Stimulated activated memory B cell treated with anti-CD40 and anti-IgM and Interleukin-4, amounts not matched to agents 10 μg/mL and 1 μg/mL and 100 μg/mL, for 72 hours (primary cell): ENCODE measurements around the gene NR2C2.
"Not testable (repeated sequence)": the region's sequence is repeated elsewhere in the genome, so short reads cannot be mapped to it uniquely, and the experiment has no call there.

Experiments
- ATAC-seq: fragments of 150-1000 bp; cut with Tn5 transposase; 2 replicates; pipeline ENCODE4 v1.10.0; 2021
- H3K27ac Mint-ChIP-seq: one replicate; pipeline ENCODE4 v1.8.0; 2022; ENCODE audit warnings: mild to moderate bottlenecking, mixed read lengths
- H3K27me3 Mint-ChIP-seq: one replicate; pipeline ENCODE4 v1.8.0; 2022; ENCODE audit warnings: mixed read lengths
- H3K36me3 Mint-ChIP-seq: one replicate; pipeline ENCODE4 v1.8.0; 2022; ENCODE audit warnings: mixed read lengths
- H3K4me1 Mint-ChIP-seq: one replicate; pipeline ENCODE4 v1.8.0; 2022; ENCODE audit warnings: mixed read lengths
- H3K4me3 Mint-ChIP-seq: one replicate; pipeline ENCODE4 v1.8.0; 2022; ENCODE audit warnings: mild to moderate bottlenecking, moderate library complexity, mixed read lengths
- H3K9me3 Mint-ChIP-seq: one replicate; pipeline ENCODE4 v1.8.0; 2022; ENCODE audit warnings: mixed read lengths

Gene NR2C2

DNA sequence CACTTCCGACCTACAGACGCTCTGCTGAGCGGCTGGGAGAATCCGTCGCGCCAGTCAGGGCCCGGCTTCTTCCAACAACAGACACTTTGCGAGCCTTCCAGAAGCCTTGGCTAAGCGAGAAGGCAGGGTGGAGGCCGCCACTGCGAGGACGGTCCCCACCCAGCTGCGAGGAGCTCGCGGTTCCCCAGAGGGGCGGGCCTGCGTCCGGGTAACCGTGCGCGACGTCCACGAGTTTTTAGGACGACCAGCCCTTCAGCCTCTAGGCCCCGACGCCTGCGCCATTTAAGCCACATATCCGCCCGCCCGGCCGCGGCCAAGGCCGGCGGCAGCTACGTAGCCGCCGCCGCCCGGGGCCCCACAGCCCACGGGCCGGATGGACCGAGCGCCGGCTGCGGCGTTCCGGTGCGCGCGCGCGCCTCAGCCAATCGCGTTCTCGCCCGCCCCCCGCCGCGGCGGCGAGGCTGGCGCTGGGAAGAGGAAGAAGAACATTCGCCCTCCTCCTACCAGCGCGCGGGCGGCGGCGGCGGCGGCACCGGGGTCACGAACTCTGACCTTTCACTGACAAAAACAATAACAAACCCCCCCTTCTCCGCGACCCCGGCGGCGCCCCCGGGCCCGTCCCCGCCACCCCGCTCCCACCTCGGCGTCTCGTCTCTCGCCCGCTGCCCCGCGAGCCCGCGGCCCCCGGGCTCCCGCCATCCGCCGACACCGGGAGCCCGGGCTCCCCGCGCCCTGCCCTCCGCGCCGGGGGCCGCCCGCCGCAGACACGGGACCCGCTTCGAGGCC, at the start of gene NR2C2:
Gene NR2C2 (plus strand): TSS at position 484 of the 786 bp plus-strand sequence. CDS start 56,332 bp downstream, outside the sequence.
- H3K9me3 Mint-ChIP-seq = no peaks in the 10 kb centered on the region
- H3K27ac Mint-ChIP-seq = peak within 1 kb of the TSS; percentile 99
- no peaks in the 10 kb centered on the region for H3K27me3 Mint-ChIP-seq
- peak; percentile 83 for ATAC-seq
- H3K4me1 Mint-ChIP-seq = peaks cover 43% of the 10 kb centered on the region
- H3K36me3 Mint-ChIP-seq = peaks cover 6% of the 10 kb centered on the region
- H3K4me3 Mint-ChIP-seq = peak within 1 kb of the TSS; percentile 100

DNA sequence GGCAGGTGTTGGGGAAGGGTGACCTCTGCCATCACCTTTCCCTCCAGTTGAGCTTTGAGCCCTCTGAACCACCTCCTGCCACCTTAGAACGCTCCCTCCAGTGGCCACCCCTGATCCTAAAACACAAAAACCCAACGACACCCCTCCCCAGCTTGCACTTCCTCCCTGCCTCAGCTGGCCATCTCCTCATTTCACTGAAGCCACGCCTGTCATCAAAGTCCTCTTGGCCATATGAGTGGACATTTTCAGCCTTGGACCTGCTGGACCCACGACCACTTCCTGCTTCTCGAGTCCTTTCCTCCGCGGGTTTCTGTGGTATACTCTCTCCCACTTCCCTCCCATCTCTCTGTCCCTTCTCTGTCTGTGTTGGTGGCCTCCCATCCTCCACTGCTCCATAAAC, 48.5 kb upstream of the NR2C2 start:
- Mint-ChIP-seq H3K36me3 (no peaks in the 10 kb centered on the region), H3K27me3 (peaks cover 57% of the 10 kb centered on the region), H3K27ac (no peak overlapping the region), H3K4me1 (no peaks in the 10 kb centered on the region), H3K9me3 (peaks cover 2% of the 10 kb centered on the region), H3K4me3 (no peak overlapping the region)
- no peak for ATAC-seq

DNA sequence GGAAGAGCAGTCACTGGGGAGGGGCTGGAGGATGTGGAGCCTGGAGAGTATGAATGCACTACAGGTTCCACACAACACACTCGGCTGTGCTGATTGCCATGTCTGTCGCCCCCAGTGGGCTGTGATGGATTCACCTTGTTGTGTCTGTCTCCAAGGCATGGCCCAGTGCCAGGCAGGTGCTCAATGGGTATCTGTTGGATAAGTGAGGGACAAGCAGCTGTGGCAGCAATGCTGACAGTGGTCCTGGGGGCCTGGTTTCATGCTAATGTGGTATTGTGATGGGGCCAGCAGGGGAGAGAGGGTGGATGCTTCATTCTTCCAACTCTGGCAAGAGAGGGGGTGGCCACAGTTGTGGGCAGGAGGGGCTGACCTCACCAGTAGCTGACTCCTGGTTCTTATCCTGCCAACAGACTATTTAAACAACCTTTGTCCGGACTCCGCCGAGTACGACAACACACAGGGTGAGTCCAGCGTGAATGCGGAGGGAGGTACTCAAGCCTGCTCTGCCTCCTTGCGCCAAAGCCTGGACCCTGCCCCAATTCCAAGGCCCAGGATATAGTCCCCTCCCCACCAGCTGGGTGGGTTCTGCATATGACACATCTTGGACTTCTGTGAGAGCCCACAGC, 47.3 kb upstream of the NR2C2 start:
- Mint-ChIP-seq H3K4me3 (no peak overlapping the region), H3K27ac (no peak overlapping the region), H3K4me1 (no peaks in the 10 kb centered on the region), H3K27me3 (peaks cover 51% of the 10 kb centered on the region), H3K9me3 (peaks cover 2% of the 10 kb centered on the region), H3K36me3 (no peaks in the 10 kb centered on the region)
- ATAC-seq = no peak

DNA sequence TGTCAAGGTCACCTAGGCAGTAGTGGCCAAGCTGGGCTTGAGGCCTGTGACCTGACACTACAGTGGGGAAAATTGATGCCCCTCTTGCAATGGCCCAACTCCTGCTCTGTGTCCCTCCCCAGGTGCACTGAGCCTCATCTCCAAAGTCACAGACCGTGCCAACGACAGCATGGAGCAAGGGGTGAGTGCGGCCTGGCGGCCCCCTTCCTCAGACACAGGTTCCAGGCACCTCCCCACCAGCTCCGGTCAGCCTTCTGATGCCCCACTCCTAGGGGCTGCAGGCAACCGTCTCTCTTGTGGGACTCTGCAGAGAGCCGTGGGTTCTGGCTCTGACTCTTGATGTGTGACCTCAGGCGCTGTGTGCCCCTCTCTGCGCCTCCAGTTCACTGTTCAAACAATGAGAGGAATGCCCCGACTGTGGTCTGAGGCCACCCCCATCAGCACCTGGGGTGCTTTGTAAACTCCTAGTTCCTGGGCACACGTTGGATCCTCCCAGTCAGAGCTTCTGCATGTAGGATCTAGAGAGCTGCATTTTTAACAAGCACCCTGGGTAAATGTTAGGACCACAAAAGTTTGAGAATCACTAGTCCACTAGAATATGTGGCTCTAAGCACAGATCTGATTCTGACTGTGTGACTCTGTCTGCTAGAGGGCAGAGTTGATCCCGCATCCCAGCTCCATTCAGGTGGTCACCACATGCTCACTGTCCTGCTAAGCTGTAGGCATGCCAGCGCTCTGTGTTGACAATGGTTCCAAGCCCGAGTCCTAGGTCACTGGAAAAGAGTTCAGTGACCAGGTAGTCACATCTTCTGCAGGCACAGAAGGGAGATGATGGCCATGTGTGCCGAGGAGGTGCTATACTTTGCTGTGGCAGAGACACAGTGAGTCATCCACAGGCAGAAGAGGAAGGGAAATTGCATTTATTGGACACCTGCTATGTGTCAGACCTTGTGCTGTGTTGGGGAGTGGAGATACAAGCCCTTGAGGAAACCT, 46.2 kb upstream of the NR2C2 start:
- H3K36me3 Mint-ChIP-seq = no peaks in the 10 kb centered on the region
- H3K27me3 Mint-ChIP-seq = peaks cover 51% of the 10 kb centered on the region
- no peak overlapping the region for H3K27ac Mint-ChIP-seq
- no peak for ATAC-seq
- peaks cover 10% of the 10 kb centered on the region for H3K9me3 Mint-ChIP-seq
- H3K4me1 Mint-ChIP-seq = no peaks in the 10 kb centered on the region
- H3K4me3 Mint-ChIP-seq = no peak overlapping the region

DNA sequence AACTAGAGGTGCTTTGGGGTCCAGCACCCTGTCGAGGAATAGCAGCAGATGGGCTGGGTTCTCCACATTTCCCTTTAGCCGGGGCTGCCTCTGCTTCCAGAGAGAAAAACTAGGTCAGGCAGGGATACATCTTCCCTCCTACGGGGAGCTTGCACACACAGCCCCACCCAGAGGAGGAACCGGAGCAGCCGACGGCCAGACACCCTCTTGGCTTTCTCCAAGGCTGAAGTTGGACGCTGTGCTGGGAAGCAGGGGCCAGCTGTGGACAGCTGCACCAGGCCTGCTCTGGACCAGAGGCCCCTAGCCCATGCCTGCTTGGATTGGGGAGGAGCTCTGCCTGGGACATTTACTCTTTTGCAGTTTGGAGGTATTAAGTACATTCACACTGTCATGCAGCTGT, 44.7 kb upstream of the NR2C2 start:
- peak; percentile 18 for ATAC-seq
- Mint-ChIP-seq H3K27ac (no peak overlapping the region), H3K4me1 (no peaks in the 10 kb centered on the region), H3K36me3 (no peaks in the 10 kb centered on the region), H3K9me3 (peaks cover 13% of the 10 kb centered on the region), H3K27me3 (peaks cover 58% of the 10 kb centered on the region), H3K4me3 (no peak overlapping the region)

DNA sequence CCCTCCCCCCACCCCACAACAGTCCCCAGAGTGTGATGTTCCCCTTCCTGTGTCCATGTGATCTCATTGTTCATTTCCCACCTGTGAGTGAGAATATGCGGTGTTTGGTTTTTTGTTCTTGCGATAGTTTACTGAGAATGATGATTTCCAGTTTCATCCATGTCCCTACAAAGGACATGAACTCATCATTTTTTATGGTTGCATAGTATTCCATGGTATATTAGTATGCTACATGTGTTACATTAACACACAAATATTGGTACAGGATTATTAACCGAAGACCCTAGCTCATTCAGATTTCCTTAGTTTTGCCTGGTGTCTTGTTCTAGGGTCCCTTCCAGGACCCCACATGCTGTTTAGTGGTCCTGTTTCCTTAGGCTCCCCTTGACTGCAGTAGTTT, 43.9 kb upstream of the NR2C2 start:
- ATAC-seq, H3K36me3 Mint-ChIP-seq, H3K4me3 Mint-ChIP-seq, H3K4me1 Mint-ChIP-seq, H3K27ac Mint-ChIP-seq: not testable (repeated sequence)
- peaks cover 50% of the 10 kb centered on the region for H3K27me3 Mint-ChIP-seq
- peaks cover 13% of the 10 kb centered on the region for H3K9me3 Mint-ChIP-seq

DNA sequence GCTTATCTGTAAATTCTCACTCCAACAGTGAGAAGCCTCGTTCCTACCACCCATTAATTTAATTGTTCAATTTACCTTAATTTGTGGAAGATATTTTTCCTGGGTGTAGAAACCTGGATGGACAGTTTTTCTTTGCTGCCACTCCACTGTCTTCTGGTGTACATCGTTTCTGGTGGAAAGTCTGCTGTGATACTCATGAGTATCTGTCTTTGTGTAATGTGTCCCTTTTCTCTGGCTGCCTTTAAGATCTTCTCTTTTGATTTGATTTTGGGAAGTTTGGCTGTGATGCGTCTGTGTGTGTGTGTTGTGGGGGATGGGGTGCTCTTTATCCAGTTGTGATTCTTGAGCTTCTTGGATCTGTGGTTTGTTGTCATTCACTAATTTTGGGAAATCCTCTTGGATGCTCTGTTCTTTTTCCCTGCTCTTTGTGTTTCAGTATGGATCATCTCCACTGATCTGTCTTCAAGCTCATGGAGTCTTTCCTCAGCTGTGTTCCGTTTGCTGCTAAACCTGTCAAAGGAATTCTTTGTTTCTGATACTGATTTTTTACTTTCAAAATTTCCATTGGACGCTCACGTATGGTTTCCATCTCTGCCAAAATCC, 42.2 kb upstream of the NR2C2 start:
- Mint-ChIP-seq H3K27me3 (peaks cover 34% of the 10 kb centered on the region), H3K4me1 (no peaks in the 10 kb centered on the region), H3K4me3 (no peak overlapping the region), H3K36me3 (no peaks in the 10 kb centered on the region), H3K9me3 (peaks cover 13% of the 10 kb centered on the region), H3K27ac (no peak overlapping the region)
- no peak for ATAC-seq

DNA sequence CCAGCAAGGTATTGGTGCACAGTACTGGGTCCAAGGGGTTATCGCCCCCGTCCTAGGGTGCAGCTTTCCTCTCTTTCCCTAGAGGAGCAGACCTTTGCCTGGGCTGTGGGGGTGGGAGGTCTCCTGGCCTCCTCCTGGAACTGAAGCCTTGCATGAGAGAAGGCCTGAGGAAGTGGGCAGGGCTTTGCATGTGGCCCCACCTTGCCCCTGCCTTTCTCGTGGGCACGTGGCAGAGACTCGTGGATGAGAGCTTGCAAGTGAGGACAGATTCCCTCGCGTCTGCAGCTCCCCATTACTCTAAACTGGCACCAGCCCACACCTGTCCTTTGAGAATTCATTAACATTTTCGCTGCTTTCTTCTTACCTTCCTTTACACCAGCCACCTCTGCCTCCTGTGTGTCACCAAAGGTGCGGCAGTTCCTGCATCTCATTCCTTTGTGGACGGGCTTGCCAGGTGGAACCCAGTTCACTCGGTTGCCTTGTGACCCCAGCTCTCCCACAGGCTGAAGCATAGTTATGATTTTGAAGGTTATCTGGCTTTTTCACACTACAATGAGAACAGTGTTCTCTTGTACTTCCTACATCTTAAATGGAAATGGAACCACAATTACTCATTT, 40.9 kb upstream of the NR2C2 start:
- Mint-ChIP-seq H3K27ac (no peak overlapping the region), H3K4me1 (no peaks in the 10 kb centered on the region), H3K27me3 (peaks cover 42% of the 10 kb centered on the region), H3K36me3 (no peaks in the 10 kb centered on the region), H3K9me3 (peaks cover 13% of the 10 kb centered on the region), H3K4me3 (no peak overlapping the region)
- ATAC-seq = no peak

DNA sequence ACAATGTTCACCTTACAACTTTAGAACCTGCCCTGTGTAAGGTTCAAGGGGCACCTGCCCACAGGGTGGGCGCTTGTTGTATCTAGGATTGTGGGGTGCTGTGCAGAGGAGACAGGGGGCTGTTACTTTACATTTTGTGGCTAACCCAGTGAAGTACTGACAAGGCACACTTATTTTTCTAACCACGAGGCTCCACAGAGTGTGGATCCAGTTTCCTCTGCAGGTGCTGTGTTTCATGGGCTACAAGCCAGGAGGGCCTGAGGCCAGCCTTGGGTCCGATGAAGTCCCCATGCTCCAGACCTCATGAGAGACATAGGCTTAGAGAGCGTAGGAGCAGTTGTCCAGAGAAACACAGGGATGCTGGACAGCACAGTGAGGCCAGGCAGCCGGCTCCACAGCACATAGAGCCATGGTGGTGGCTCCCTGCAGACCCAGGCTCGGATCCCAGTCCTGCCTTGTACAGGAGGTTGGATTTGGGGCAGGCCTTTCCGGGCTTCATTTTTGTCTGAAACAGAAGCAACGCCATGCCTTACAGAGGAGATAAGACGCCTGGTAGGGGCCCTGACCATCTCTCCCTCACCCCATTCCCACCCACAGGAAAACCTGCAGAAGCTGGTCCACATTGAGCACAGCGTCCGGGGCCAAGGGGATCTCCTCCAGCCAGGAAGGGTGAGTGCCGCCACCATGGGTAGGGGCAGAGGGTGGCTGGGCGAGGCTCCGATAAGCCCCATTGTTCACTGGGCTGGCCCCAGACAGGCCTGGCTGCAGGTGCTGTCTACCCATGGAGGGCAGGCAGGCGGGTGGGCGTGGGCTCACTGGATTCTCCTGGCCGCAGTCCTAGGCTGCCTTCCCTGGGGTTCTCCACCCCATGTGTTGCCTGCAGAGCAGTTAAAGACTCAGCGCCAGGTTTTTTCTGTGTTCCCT, 40.1 kb upstream of the NR2C2 start:
- Mint-ChIP-seq H3K36me3 (no peaks in the 10 kb centered on the region), H3K27ac (no peak overlapping the region), H3K4me3 (no peak overlapping the region), H3K27me3 (peaks cover 50% of the 10 kb centered on the region), H3K4me1 (no peaks in the 10 kb centered on the region), H3K9me3 (peaks cover 13% of the 10 kb centered on the region)
- no peak for ATAC-seq

DNA sequence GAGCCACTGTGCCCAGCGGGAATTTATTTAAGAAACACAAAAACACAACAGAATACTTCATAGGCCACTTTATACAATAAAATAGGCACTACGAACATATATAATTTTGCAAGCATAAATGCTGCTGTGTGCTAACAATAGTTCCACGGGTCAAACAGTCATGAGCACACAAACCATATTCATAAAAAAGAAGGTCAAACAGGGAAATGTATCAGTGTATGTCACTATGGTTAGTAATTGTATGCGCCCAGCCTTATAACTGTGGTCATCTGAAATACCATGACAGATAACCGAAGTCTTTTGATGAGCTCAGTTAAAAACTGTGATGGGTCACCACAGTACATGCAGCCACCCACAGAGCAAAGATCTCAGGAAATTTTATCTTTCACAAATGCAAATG, 38.1 kb upstream of the NR2C2 start:
- Mint-ChIP-seq H3K9me3 (peaks cover 13% of the 10 kb centered on the region), H3K27me3 (peaks cover 64% of the 10 kb centered on the region)

DNA sequence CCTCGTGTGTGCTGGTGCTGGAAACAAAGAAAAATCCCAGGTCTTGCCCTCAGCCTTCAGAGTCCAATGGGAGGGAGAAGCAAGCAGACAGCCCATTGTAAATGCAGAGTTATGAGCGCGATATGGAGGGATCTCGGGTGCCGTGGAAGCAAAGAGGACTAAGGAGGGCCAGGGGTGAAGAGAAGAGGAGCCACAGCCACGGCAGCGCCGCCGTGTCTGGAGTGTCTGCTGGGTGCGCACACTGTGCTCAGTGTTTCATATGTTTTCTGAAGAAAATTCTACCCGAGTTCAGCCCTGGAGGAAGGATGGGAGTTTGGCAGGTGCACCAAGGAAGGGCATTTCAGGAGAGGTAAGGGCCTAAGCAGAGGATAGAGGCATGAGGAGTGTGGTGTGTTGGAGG, 35.7 kb upstream of the NR2C2 start:
- Mint-ChIP-seq H3K4me3 (no peak overlapping the region), H3K27me3 (peaks cover 51% of the 10 kb centered on the region)

More for the DNA sequence above, 38.1 kb upstream of the NR2C2 start:
- H3K4me1 Mint-ChIP-seq = no peaks in the 10 kb centered on the region
- no peak overlapping the region for H3K27ac Mint-ChIP-seq
- no peak overlapping the region for H3K4me3 Mint-ChIP-seq
- ATAC-seq = no peak
- no peaks in the 10 kb centered on the region for H3K36me3 Mint-ChIP-seq

DNA sequence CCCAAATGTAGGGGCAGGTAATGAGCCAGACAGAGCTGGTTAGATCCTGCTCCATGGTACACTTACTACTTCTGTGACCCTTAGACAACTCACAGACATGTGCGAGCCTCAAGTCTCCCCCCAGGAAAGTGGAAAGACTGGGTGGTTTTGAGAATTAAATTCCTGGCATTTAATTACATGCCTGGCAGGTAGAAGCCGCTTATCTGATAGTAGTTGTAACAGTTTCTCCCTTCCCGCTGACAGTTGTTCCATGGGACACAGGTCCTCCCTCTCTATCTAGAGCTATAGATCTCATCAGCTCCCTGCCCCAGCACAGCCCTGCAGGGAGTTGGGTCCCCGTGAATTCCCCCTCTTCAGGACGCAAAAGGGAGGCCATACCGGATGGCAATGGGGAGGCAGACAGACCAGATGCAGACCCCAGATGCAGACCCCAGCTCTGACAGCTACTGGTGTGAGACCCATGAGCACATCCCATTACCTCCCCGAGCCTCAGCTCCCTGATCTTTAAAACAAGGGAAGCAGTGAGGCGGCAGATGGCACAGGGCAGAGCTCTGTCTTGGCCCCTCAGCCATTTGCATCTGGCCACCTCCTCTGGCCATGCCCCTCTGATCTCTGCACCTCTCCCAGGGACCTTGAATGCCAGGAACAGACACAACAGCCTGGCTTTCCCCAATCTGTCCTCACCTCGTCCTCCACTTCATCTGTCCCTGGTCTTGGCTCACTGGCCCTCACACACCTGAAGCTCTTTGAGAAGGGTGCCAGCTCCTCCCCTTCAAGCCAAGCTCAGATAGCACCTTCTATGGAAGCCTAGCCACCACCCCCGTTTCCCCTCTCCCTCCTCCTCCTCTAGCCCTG, 34.1 kb upstream of the NR2C2 start:
- Mint-ChIP-seq H3K4me1 (no peaks in the 10 kb centered on the region), H3K4me3 (no peak overlapping the region)

More for the DNA sequence above, 35.7 kb upstream of the NR2C2 start:
- Mint-ChIP-seq H3K9me3 (peaks cover under 1% of the 10 kb centered on the region), H3K27ac (no peak overlapping the region), H3K4me1 (no peaks in the 10 kb centered on the region), H3K36me3 (no peaks in the 10 kb centered on the region)
- ATAC-seq = no peak

More for the DNA sequence above, 34.1 kb upstream of the NR2C2 start:
- no peaks in the 10 kb centered on the region for H3K36me3 Mint-ChIP-seq
- no peak overlapping the region for H3K27ac Mint-ChIP-seq
- no peak for ATAC-seq
- H3K27me3 Mint-ChIP-seq = peaks cover 52% of the 10 kb centered on the region
- no peaks in the 10 kb centered on the region for H3K9me3 Mint-ChIP-seq
